Fibroblast of the aortic adventitia (primary cell): ENCODE measurements around the gene NARF. TPM values are rescaled to one million over a fixed set of nuclear protein-coding genes. Genes with fewer than 3 reads are reported as not detected.

Experiments used
- DNase-seq: peaks from one replicate; pipeline ENCODE4 v3.0.0-alpha.2; 2010; ENCODE audit warnings: low read depth
- H3K4me3 ChIP-seq: 2 replicates; pipeline ENCODE4 v1.5.1; 2011; ENCODE audit warnings: low read depth, mild to moderate bottlenecking, control low read depth, low read length, moderate library complexity
- total RNA-seq: library from RNA; depleted of rRNA; stranded (reverse); fragments of >200 nt; gene quantifications from 2 replicates; pipeline ENCODE4 v1.2.3, GENCODE V29; 2012; ENCODE audit warnings: low replicate concordance
- TF ChIP-seq, protein P1 (sequence below): IDR thresholded peaks from 2 replicates; pipeline ENCODE4 v1.5.1; 2011; ENCODE audit warnings: mild to moderate bottlenecking, low read length, control low read depth, inconsistent platforms; ENCODE audit not compliant: insufficient read depth

Gene NARF
- total RNA-seq, 1 donor: 35.0 TPM

DNA sequence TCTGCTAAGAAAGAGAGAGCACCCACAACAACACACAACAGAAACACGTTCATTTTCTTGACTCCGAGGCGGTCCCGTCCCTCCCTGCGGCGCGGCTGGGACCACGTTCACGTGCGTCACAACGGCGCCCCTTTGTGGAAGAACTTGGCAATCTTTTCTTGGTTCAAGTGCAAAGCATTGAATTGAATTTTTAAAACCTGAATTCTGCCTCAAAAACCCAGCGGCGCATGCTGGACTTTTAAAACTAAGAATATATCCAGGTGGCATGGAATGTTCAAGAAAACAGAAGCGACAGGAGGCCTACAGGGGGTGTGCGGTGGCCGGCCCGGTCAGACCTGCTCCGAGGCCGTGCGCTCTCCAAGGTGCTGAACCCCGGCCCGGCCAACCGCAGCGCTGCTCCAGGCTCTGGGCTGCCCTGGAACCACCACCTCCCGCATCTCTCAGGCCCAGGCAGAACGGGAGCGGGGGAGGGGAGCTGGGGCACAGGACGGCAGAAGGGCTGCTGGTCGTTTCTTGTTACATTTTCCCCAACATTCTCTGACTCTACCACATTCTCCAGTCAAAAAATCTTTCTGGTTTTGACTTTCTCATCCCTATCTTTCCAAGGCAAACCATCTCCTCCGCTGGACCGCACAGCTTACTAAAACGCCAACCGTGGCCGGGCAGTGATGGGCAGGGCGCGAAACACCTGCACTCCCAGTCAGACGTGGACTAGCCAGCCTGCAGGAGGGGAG is 43.8 kb upstream of the NARF start:
- peak; percentile 73 for DNase-seq
- H3K4me3 ChIP-seq: no peak overlapping the region
- TF ChIP-seq, protein P1, sequence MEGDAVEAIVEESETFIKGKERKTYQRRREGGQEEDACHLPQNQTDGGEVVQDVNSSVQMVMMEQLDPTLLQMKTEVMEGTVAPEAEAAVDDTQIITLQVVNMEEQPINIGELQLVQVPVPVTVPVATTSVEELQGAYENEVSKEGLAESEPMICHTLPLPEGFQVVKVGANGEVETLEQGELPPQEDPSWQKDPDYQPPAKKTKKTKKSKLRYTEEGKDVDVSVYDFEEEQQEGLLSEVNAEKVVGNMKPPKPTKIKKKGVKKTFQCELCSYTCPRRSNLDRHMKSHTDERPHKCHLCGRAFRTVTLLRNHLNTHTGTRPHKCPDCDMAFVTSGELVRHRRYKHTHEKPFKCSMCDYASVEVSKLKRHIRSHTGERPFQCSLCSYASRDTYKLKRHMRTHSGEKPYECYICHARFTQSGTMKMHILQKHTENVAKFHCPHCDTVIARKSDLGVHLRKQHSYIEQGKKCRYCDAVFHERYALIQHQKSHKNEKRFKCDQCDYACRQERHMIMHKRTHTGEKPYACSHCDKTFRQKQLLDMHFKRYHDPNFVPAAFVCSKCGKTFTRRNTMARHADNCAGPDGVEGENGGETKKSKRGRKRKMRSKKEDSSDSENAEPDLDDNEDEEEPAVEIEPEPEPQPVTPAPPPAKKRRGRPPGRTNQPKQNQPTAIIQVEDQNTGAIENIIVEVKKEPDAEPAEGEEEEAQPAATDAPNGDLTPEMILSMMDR: peak; percentile 67

DNA sequence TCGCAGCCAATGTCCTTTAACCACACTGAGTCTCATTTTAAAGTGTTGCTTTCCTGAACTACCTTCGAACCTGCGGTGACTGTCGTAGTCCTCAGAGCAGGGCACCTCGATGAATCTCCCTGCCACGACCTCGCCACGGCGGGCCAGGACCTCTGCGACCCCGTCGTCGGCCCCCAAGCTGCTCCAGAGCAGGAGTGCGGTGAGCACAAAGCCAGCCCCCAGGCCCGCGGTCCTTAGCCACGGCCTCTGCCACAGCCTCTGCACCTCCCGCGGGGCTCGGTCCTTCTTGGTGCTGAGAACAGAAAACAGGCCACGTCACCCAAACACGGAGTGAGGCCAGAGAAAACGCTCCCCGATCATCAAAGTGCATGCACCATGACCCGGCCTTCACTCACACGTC is 43.2 kb upstream of the NARF start:
- TF ChIP-seq, protein P1: no peak
- DNase-seq: no peak

DNA sequence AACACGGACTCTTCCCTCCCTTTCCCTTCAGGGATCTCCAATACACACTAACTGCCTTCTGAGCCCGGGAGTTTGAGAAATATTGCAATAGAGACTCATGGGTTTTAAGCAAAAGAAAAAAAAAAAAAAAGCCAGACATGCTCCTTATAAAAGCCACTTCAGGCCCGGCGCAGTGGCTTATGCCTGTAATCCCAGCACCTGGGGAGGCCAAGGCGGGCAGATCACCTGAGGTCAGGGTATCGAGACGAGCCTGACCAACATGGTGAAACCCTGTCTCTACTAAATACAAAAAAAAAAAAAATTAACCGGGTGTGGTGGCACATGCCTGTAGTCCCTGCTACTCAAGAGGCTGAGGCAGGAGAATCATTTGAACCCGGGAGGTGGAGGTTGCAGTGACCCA is 42.8 kb upstream of the NARF start:
- H3K4me3 ChIP-seq: no peak overlapping the region
- DNase-seq: no peak
- TF ChIP-seq, protein P1: no peak

More for the DNA sequence above, 43.2 kb upstream of the NARF start:
- no peak overlapping the region for H3K4me3 ChIP-seq

DNA sequence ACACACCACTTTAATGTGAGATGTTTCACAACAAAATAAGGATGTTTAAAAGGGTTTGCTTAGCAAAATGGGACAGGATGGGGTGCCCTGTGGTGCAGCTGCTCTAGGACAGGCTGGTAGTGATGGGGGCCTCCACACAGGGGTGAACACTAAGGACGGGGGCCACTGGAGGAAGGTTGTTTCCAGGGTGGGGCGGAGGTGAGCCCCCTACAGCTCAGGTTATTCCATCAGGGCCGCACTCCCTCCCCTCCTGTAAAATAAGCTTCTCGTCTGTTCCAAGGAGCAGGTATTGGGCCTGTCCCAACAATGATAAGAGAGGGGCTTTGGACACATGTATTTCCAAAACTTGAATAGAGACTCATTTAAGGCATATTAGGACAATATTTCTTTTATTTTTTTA is 42.3 kb upstream of the NARF start:
- H3K4me3 ChIP-seq: no peak overlapping the region
- DNase-seq: no peak
- TF ChIP-seq, protein P1: no peak

DNA sequence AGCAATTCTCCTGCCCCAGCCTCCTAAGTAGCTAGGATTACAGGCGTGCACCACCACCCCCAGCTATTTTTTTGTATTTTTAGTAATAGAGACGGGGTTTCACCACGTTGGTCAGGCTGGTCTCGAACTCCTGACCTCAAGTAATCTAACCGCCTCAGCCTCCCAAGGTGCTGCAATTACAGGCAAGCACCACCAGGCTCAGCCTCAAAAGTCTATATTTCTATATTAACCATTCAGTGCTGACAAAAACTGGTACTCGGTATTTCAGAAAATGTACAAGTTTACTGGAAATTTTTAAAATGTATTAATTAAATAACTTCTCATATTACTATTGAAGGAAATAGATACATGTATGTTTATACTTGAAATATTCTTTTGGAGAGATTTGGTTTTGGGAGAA is 41.8 kb upstream of the NARF start:
- TF ChIP-seq, protein P1: peak; percentile 29
- no peak for DNase-seq
- no peak overlapping the region for H3K4me3 ChIP-seq

DNA sequence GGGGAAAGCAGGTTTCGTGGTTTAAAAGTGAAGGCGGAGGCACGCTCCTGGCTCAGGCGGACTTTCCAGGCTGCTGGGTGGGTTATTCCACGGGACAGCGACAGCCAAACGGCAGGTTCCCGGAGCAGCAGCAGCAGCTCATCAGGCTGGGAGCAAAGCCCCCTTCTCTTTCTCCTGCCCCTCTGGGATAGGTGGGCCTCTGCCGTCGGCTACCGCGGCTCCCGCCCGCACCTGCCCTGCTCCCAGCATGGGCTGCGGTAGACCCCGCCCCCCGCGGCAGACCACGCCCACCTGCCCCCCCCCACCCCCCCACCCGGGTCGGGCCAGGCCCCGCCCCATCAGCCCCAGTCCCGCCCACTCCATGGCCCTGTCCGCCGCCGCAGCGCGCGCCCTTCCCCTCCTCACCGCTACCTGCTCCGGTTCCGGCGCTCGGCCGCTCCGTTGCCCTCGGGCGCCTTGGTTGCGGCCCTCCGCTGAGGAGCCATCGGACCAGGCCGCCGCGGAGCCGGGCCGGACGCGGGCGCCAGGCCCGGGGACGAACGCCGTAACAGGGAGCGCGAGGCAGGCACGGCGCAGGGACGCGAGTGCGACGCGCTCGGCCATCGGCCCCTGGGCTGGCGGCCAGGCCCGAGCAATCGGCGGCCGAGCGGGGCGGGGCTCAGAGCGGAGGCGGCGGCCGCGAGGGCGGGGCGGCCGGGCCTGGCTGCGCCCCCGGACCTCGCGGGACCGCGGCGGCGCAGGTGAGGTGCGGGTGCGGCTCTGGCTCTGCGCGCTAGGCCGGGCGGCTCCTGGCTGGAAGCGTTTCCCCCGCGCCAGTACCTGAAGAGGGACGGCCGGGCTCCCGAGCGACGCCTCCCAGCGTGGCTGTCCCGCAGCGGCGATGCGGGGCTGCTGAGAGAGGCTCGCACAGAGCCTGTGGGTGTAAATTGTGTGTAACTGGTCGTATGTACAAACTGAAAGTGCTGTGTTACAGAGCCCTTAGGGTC is 40.2 kb upstream of the NARF start, which contains the start of the genes HEXD and OGFOD3:
HEXD (plus strand) TSS at position 347 of the 986 bp plus-strand sequence. CDS start 1,453 bp downstream, outside the sequence.
OGFOD3 (minus strand) TSS at position 586 of the 986 bp plus-strand sequence; CDS start at position 485, 101 bp downstream.
- DNase-seq: peak; percentile 63
- TF ChIP-seq, protein P1: no peak
- peak within 1 kb of the TSS; percentile 83 for H3K4me3 ChIP-seq
